Sigmoid colon (tissue), 7 donors: ENCODE data around the gene DLK2. TPM values are rescaled to one million over a fixed set of nuclear protein-coding genes. Genes with fewer than 3 reads are reported as not detected.
"Not testable (repeated sequence)": the region's sequence is repeated elsewhere in the genome, so short reads cannot be mapped to it uniquely, and the experiment has no call there.

Experiments used
- DNase-seq: peaks from one replicate; pipeline ENCODE4 v3.0.0-alpha.2; 2019
- H3K27ac ChIP-seq, 4 donors: fragments of 200-600 bp; sonication (generic); one replicate each; pipeline ENCODE4 v1.5.1; 2016 to 2019; ENCODE audit warnings: mild to moderate bottlenecking in 1 of 4
- H3K27me3 ChIP-seq, 3 donors: fragments of 200-600 bp; sonication (generic); one replicate each; pipeline ENCODE4 v1.5.1; 2019; ENCODE audit warnings: mild to moderate bottlenecking in 1 of 3
- H3K36me3 ChIP-seq, 4 donors: fragments of 200-600 bp; sonication (generic); one replicate each; pipeline ENCODE4 v1.5.1; 2016 to 2019
- H3K4me1 ChIP-seq, 4 donors: fragments of 200-600 bp; sonication (generic); one replicate each; pipeline ENCODE4 v1.5.1; 2017 to 2019
- H3K4me3 ChIP-seq, 4 donors: fragments of 200-600 bp; sonication (generic); one replicate each; pipeline ENCODE4 v1.5.1; 2017 to 2019; ENCODE audit warnings: mild to moderate bottlenecking in 2 of 4, moderate library complexity in 1 of 4
- H3K9me3 ChIP-seq, 4 donors: fragments of 200-600 bp in 3 of 4; sonication (generic) in 3 of 4; one replicate each; pipeline versions ENCODE4 v1.5.1 to v1.6.1; 2013 to 2019
- CTCF ChIP-seq, 4 experiments: fragments of 450-650 bp in 3 of 4; fragments of 200-600 bp in 1 of 4; IDR thresholded peaks; one replicate each; pipeline ENCODE4 v1.5.1; 2016 to 2019; ENCODE audit warnings: antibody characterized with exemption in 4 of 4, mild to moderate bottlenecking in 3 of 4, moderate library complexity in 2 of 4
- EP300 ChIP-seq, 4 donors: sonication (generic); formaldehyde crosslinking; IDR thresholded peaks; one replicate each; pipeline ENCODE4 v1.6.1; 2017; ENCODE audit warnings: antibody characterized with exemption in 4 of 4
- POLR2A ChIP-seq, 2 donors: fragments of 450-650 bp; IDR thresholded peaks; one replicate each; pipeline ENCODE4 v1.6.1; 2016; ENCODE audit warnings: antibody characterized with exemption in 2 of 2, mild to moderate bottlenecking in 2 of 2, moderate library complexity in 2 of 2
- POLR2AphosphoS5 ChIP-seq, 4 donors: sonication (generic); formaldehyde crosslinking; IDR thresholded peaks; one replicate each; pipeline ENCODE4 v1.6.1; 2017; ENCODE audit warnings: antibody characterized with exemption in 4 of 4
- whole genome bisulfite sequencing, 2 donors: extraction: QIAGEN DNeasy Blood & Tissue Kit; methylation state at CpG; one replicate each; pipeline ENCODE4 v1.1.7; 2013; 5-methylcytosine and 5-hydroxymethylcytosine counted together
- intact Hi-C: fragments of 100-400 bp; cut with DNase I; formaldehyde crosslinking; loops from one replicate; pipeline ENCODE4 v1.15.1; 2023
- polyA plus RNA-seq, 3 donors: library from polyadenylated mRNA; stranded (reverse); fragments of 200-250 nt; gene quantifications; one replicate each; pipeline ENCODE4 v1.2.3, GENCODE V29; 2013
- total RNA-seq, 4 donors: library from RNA; depleted of rRNA; stranded (reverse); fragments of >200 nt; gene quantifications; one replicate each; pipeline ENCODE4 v1.1.0, GENCODE V29; 2016
- donor health status: healthy with polysubstance abuse.
- donor health status: Bipolar disorder and iron deficiency.
- donor health status: healthy.

Gene DLK2
- total and polyA plus RNA-seq, 7 donors: 0.64 TPM; not detected in 6

GRCh38 chr6:43428112-43428570 lies 27.2 kb downstream of the DLK2 start:
- H3K9me3 ChIP-seq: no peaks in the 10 kb centered on the region
- H3K36me3 ChIP-seq: peaks cover 0 to 21% (median 0%) of the 10 kb centered on the region in 4 donors
- WGBS, 2 donors: 11 to 17% methylated on average over 12 of the region's 12 CpGs
- no peaks in the 10 kb centered on the region for H3K27me3 ChIP-seq
- TF ChIP-seq POLR2A (IDR thresholded peaks at IDR 0.05) (no peak), CTCF (IDR thresholded peaks at IDR 0.05) (no peak), POLR2AphosphoS5 (IDR thresholded peaks at IDR 0.05) (no peak), EP300 (IDR thresholded peaks at IDR 0.05) (no peak)
- peaks cover 0 to 20% (median 17%) of the 10 kb centered on the region in 4 donors for H3K4me1 ChIP-seq
- no peak for DNase-seq
- peak overlapping the region; percentile 67 to 88 (median 78) for H3K4me3 ChIP-seq
- intact Hi-C loops: loop anchor here (2.0 to 10.0 kb wide), 2 partner anchors 49 to 163 kb away; partner anchors contain the start of gene TJAP1
- peak overlapping the region; percentile 85 to 93 (median 90) for H3K27ac ChIP-seq

- H3K27ac ChIP-seq: peak within 1 kb of the TSS; percentile 85 to 93 (median 90)
- H3K27me3 ChIP-seq: no peaks in the 10 kb centered on the region
- peaks cover 0 to 20% (median 17%) of the 10 kb centered on the region in 4 donors for H3K4me1 ChIP-seq
- H3K4me3 ChIP-seq: peak within 1 kb of the TSS; percentile 67 to 88 (median 78)
- peaks cover 0 to 15% (median 0%) of the 10 kb centered on the region in 4 donors for H3K36me3 ChIP-seq
- 0% methylated on average over 49 of the region's 49 CpGs for WGBS, 2 donors
- no peaks in the 10 kb centered on the region for H3K9me3 ChIP-seq
- DNase-seq: peak; percentile 98
- intact Hi-C loops: loop anchor here (1.0 to 10.0 kb wide), 3 partner anchors 49 to 163 kb away; partner anchors contain the start of genes TJAP1 and ZNF318
- TF ChIP-seq POLR2A (IDR thresholded peaks at IDR 0.05) (peak; percentile 9 to 34), POLR2AphosphoS5 (IDR thresholded peaks at IDR 0.05) (peak; percentile 62 to 77 (median 64)), CTCF (IDR thresholded peaks at IDR 0.05) (peak in 3 of 4 experiments; percentile 5 to 30 (median 28)), EP300 (IDR thresholded peaks at IDR 0.05) (peak in 1 of 4 donors; percentile 14)
These were observed 27.8 kb downstream of the DLK2 start, which contains the start of gene ABCC10 for GRCh38 chr6:43427406-43428111. TSS of gene ABCC10 (plus strand) at chr6:43427541. CDS start at chr6:43427979, 438 bp downstream.

- 42 to 44% methylated on average over 23 of the region's 23 CpGs for WGBS, 2 donors
These were observed 28.4 kb downstream of the DLK2 start for GRCh38 chr6:43426928-43427405.

GRCh38 chr6:43425083-43425482 lies 30.3 kb downstream of the DLK2 start:
- peaks cover 0 to 20% (median 17%) of the 10 kb centered on the region in 4 donors for H3K4me1 ChIP-seq
- WGBS, 2 donors: 97% methylated on average over 33 of the region's 33 CpGs
- not testable (repeated sequence) for H3K9me3 ChIP-seq, H3K4me3 ChIP-seq, H3K27me3 ChIP-seq, DNase-seq, H3K36me3 ChIP-seq, H3K27ac ChIP-seq
- intact Hi-C loops: loop anchor here (10.0 kb wide), 1 partner anchor 160 kb away; no protein-coding TSS in a partner anchor

More at GRCh38 chr6:43426928-43427405, 28.4 kb downstream of the DLK2 start:
- Histone ChIP-seq H3K36me3 (peaks cover 0 to 9% (median 0%) of the 10 kb centered on the region in 4 donors), H3K4me1 (peaks cover 0 to 20% (median 17%) of the 10 kb centered on the region in 4 donors), H3K9me3 (no peaks in the 10 kb centered on the region), H3K27me3 (no peaks in the 10 kb centered on the region), H3K4me3 (peak overlapping the region; percentile 67 to 88 (median 78)), H3K27ac (peak overlapping the region; percentile 85 to 93 (median 90))
- intact Hi-C loops: loop anchor here (1.0 to 10.0 kb wide), 2 partner anchors 58 to 162 kb away; partner anchors contain the start of gene ZNF318
- no peak for TF ChIP-seq EP300 (IDR thresholded peaks at IDR 0.05)
- peak in 1 of 4 donors; percentile 67 for TF ChIP-seq POLR2AphosphoS5 (IDR thresholded peaks at IDR 0.05)
- no peak for DNase-seq

DNA sequence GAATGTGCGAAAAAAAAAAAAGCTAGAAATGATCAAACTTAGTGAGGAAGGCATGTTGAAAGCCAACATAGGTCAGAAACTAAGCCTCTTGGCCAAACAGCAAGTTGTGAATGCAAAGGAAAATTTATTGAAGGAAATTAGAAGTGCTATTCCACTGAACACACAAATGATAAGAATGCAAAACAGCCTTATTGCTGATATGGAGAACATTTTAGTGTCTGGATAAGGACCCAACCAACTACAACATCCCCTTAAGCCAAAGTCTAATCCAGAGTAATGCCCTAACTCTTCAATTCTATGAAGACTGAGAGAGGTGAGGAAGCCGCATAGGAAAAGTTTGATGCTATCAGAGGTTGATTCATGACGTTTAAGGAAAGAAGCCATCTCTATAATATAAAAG lies 33.5 kb downstream of the DLK2 start:
- intact Hi-C loops: loop anchor here (10.0 kb wide), 1 partner anchor 157 kb away; no protein-coding TSS in a partner anchor
- no peak overlapping the region for H3K27ac ChIP-seq
- H3K4me3 ChIP-seq: no peak overlapping the region
- TF ChIP-seq EP300 (IDR thresholded peaks at IDR 0.05) (no peak), POLR2A (IDR thresholded peaks at IDR 0.05) (no peak), POLR2AphosphoS5 (IDR thresholded peaks at IDR 0.05) (no peak), CTCF (IDR thresholded peaks at IDR 0.05) (no peak)
- H3K9me3 ChIP-seq: no peaks in the 10 kb centered on the region
- DNase-seq: no peak
- peaks cover 0 to under 1% (median 0%) of the 10 kb centered on the region in 4 donors for H3K4me1 ChIP-seq
- 48 to 75% methylated on average over 3 of the region's 3 CpGs for WGBS, 2 donors
- no peaks in the 10 kb centered on the region for H3K27me3 ChIP-seq
- H3K36me3 ChIP-seq: no peaks in the 10 kb centered on the region
